Activated CD4-positive, alpha-beta T cell treated with anti-CD3 and anti-CD28 coated beads, Interleukin-2, amount 10 ng/mL, durations not matched to agents 24 days and 14 days (primary cell): ENCODE results near the gene NUDT5. TPM values are rescaled to one million over a fixed set of nuclear protein-coding genes. Genes with fewer than 3 reads are reported as not detected.

ENCODE experiments used
- DNase-seq: peaks from one replicate; pipeline ENCODE4 v3.0.0; 2022
- H3K27ac Mint-ChIP-seq: one replicate; pipeline ENCODE4 v1.8.0; 2022; ENCODE audit warnings: mild to moderate bottlenecking, mixed read lengths
- H3K27me3 Mint-ChIP-seq: one replicate; pipeline ENCODE4 v1.8.0; 2022; ENCODE audit warnings: mixed read lengths
- H3K36me3 Mint-ChIP-seq: one replicate; pipeline ENCODE4 v1.8.0; 2022; ENCODE audit warnings: low read depth, mild to moderate bottlenecking, mixed read lengths
- H3K4me1 Mint-ChIP-seq: one replicate; pipeline ENCODE4 v1.8.0; 2021; ENCODE audit warnings: mixed read lengths
- H3K4me3 Mint-ChIP-seq: one replicate; pipeline ENCODE4 v1.8.0; 2022; ENCODE audit warnings: mild to moderate bottlenecking, moderate library complexity, mixed read lengths
- H3K9me3 Mint-ChIP-seq: one replicate; pipeline ENCODE4 v1.8.0; 2021; ENCODE audit warnings: mixed read lengths
- intact Hi-C: fragments of 100-400 bp; cut with micrococcal nuclease; formaldehyde crosslinking; loops from one replicate; pipeline ENCODE4 v1.15.1; 2023
- total RNA-seq: library from RNA; stranded (reverse); gene quantifications from 2 replicates; pipeline ENCODE4 v1.2.3, GENCODE V29; 2022

The NUDT5 gene
- total RNA-seq, 1 donor from 2014 or later: 128 TPM

DNA sequence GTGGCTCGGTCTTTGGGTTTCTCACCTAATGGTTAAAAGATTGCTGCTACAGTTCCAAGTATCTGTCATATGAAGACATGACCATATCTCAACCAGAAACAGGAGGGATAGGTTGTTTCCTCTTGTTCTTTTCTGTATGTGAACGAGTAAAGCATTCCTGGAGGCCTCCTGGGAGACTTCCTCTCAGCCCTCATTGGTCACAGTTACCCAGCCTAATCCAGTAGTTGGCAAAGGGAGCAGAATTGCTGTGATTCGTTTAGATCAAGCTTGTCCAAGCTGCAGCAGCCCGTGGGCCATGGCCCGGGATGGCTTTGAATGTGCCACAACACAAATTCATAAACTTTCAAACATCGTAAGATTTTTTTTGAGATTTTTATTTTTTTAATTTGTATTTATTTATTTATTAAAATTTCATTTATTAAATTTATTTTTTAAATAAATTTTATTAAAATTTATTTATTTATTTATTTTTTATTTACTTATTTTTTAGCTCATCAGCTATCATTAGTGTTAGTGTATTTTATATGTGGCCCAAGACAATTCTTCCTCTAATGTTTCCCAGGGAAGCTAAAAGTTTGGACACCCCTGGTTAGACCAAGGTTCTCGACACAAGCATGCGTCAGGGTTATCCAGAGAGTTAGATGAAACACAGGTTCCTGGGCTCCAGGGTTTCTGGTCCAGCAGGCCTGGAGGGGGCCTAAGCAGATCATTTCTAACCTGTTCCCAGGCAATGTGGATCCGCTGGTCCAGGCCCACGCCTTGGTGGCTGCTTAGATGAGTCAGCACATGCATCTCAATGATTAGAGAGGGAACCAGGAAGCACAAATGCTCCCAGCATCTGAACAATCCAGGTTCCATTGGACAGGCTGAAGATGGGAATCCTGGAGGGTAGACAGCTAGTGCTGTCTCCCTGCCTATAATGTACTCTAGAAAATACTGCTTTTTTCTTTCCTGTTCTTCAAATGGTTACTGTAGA lies 25.9 kb upstream of the NUDT5 start:
- intact Hi-C loops: no loop called here
- no peak for DNase-seq
- Mint-ChIP-seq H3K4me1 (peaks cover 5% of the 10 kb centered on the region), H3K27ac (peak overlapping the region; percentile 2), H3K36me3 (peaks cover 61% of the 10 kb centered on the region), H3K4me3 (no peak overlapping the region), H3K9me3 (no peaks in the 10 kb centered on the region), H3K27me3 (no peaks in the 10 kb centered on the region)

- no peaks in the 10 kb centered on the region for H3K27me3 Mint-ChIP-seq
- no peak overlapping the region for H3K4me3 Mint-ChIP-seq
- no peak for DNase-seq
- no peak overlapping the region for H3K27ac Mint-ChIP-seq
- no peaks in the 10 kb centered on the region for H3K9me3 Mint-ChIP-seq
- intact Hi-C loops: no loop called here
- H3K4me1 Mint-ChIP-seq: peaks cover 17% of the 10 kb centered on the region
- H3K36me3 Mint-ChIP-seq: peaks cover 58% of the 10 kb centered on the region
Measured at GRCh38 chr10:12218991-12219390, 23.3 kb upstream of the NUDT5 start.

- Mint-ChIP-seq H3K27ac (peak overlapping the region; percentile 80), H3K36me3 (peaks cover 54% of the 10 kb centered on the region), H3K4me3 (peak overlapping the region; percentile 68), H3K4me1 (peaks cover 14% of the 10 kb centered on the region), H3K9me3 (no peaks in the 10 kb centered on the region), H3K27me3 (no peaks in the 10 kb centered on the region)
- DNase-seq: peak; percentile 82
- intact Hi-C loops: loop anchor here (1.0 kb wide), 1 partner anchor 497 kb away; no protein-coding TSS in a partner anchor
Measured at GRCh38 chr10:12214763-12215218, 19.1 kb upstream of the NUDT5 start.

DNA sequence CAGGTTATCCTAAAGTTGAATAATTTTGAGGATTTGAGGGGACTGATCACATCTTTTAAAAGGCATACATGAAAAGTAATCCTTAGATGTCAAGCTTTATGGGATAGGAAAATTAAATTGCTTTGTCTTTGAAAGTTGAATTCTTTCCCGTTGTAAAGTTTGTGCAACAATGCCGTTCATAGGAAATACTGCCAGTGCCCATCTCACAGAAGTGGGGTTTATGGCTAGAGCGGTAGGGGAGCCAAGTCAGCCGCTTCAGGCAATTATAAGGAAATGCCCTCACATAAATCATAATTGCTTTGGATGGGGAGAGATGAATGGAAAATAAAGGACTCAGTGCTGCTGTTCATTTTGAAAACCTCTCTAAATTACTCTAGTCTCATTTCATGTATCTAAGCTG lies 18.4 kb upstream of the NUDT5 start:
- H3K27ac Mint-ChIP-seq: peak overlapping the region; percentile 80

GRCh38 chr10:12213621-12214020 lies 17.9 kb upstream of the NUDT5 start:
- Mint-ChIP-seq H3K27me3 (no peaks in the 10 kb centered on the region), H3K27ac (no peak overlapping the region), H3K36me3 (peaks cover 53% of the 10 kb centered on the region), H3K9me3 (no peaks in the 10 kb centered on the region), H3K4me3 (no peak overlapping the region), H3K4me1 (peaks cover 19% of the 10 kb centered on the region)
- intact Hi-C loops: loop anchor here (1.0 kb wide), 1 partner anchor 498 kb away; no protein-coding TSS in a partner anchor
- DNase-seq: no peak

More for the DNA sequence above, 18.4 kb upstream of the NUDT5 start:
- DNase-seq: no peak
- peaks cover 15% of the 10 kb centered on the region for H3K4me1 Mint-ChIP-seq
- no peaks in the 10 kb centered on the region for H3K27me3 Mint-ChIP-seq
- H3K4me3 Mint-ChIP-seq: no peak overlapping the region
- intact Hi-C loops: loop anchor here (1.0 kb wide), 1 partner anchor 497 kb away; no protein-coding TSS in a partner anchor
- H3K36me3 Mint-ChIP-seq: peaks cover 54% of the 10 kb centered on the region
- no peaks in the 10 kb centered on the region for H3K9me3 Mint-ChIP-seq

GRCh38 chr10:12212454-12212853 lies 16.8 kb upstream of the NUDT5 start:
- Mint-ChIP-seq H3K9me3 (no peaks in the 10 kb centered on the region), H3K36me3 (peaks cover 60% of the 10 kb centered on the region), H3K4me1 (peaks cover 27% of the 10 kb centered on the region), H3K27me3 (no peaks in the 10 kb centered on the region), H3K27ac (no peak overlapping the region), H3K4me3 (no peak overlapping the region)
- DNase-seq: no peak
- intact Hi-C loops: no loop called here

DNA sequence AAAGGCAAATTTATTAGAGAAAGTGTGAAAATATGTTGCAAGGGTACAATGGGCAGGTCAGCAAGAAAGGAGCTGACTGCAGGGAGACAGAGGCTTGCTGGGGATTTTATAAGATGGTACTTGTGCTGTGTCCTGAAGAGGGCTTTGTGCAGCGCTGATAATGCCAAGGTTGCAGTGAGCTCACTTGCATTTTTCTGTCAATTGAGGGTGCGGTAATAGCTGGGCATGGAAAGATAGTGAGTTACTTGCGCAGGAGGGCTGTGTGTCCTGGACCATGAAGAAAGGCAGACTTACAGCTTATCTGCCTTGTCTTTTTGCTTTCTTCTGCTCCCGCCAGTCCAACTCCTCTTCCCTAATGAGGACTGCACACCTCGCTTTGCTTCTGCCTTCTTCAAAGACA lies 12.8 kb upstream of the NUDT5 start:
- intact Hi-C loops: no loop called here

DNA sequence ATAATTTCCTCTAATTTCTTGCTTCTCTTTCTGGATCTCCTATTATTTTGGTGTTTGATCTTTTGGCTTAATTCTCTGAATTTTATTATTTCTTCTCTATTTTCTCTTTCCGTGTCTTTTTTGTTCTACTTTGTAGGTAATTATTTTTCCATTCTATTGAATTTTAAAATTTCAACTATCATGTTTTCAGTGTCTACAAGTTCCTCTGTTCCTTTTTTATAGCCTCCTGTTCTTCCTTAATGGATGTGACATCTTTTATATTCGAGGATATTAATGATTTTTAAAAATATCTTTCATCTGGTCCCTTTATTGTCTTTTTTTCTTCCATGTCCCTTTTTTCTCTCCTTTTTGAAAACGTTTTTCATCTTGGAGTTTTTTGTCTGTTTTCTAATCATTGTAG lies 11.4 kb upstream of the NUDT5 start:
- no peaks in the 10 kb centered on the region for H3K9me3 Mint-ChIP-seq
- intact Hi-C loops: no loop called here
- no peak overlapping the region for H3K27ac Mint-ChIP-seq
- H3K27me3 Mint-ChIP-seq: no peaks in the 10 kb centered on the region
- no peak overlapping the region for H3K4me3 Mint-ChIP-seq
- H3K36me3 Mint-ChIP-seq: peaks cover 67% of the 10 kb centered on the region
- no peak for DNase-seq
- peaks cover 30% of the 10 kb centered on the region for H3K4me1 Mint-ChIP-seq

More for the DNA sequence above, 12.8 kb upstream of the NUDT5 start:
- H3K4me3 Mint-ChIP-seq: no peak overlapping the region
- H3K27ac Mint-ChIP-seq: peak overlapping the region; percentile 60
- H3K9me3 Mint-ChIP-seq: no peaks in the 10 kb centered on the region
- H3K36me3 Mint-ChIP-seq: peaks cover 59% of the 10 kb centered on the region
- DNase-seq: no peak
- H3K4me1 Mint-ChIP-seq: peaks cover 23% of the 10 kb centered on the region
- H3K27me3 Mint-ChIP-seq: no peaks in the 10 kb centered on the region

DNA sequence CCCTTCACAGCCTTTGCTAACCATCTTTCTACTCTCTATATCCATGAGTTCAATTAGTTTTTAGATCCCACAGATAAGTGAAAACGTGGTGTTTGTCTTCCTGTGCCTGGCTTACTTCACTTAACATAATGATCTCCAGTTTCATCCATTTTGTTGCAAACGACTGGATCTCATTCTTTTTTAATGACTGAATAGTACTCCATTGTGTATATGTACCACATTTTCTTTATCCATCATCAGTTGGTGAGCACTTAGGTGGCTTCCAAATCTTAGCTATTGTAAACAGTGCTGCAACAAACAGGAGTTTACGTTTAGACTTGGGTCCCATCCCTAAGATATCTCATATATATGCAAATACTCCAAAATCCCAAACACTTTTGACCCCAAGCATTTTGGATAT lies 9.4 kb upstream of the NUDT5 start:
- Mint-ChIP-seq H3K9me3 (no peaks in the 10 kb centered on the region), H3K4me1 (peaks cover 40% of the 10 kb centered on the region), H3K27ac (peak overlapping the region; percentile 40), H3K4me3 (no peak overlapping the region), H3K36me3 (peaks cover 68% of the 10 kb centered on the region), H3K27me3 (no peaks in the 10 kb centered on the region)
- intact Hi-C loops: no loop called here
- DNase-seq: no peak

- Mint-ChIP-seq H3K36me3 (peaks cover 57% of the 10 kb centered on the region), H3K4me3 (no peak overlapping the region), H3K4me1 (peaks cover 36% of the 10 kb centered on the region), H3K9me3 (no peaks in the 10 kb centered on the region), H3K27me3 (no peaks in the 10 kb centered on the region), H3K27ac (peak overlapping the region; percentile 20)
- intact Hi-C loops: no loop called here
- no peak for DNase-seq
Measured at GRCh38 chr10:12202226-12202625, 6.5 kb upstream of the NUDT5 start.

DNA sequence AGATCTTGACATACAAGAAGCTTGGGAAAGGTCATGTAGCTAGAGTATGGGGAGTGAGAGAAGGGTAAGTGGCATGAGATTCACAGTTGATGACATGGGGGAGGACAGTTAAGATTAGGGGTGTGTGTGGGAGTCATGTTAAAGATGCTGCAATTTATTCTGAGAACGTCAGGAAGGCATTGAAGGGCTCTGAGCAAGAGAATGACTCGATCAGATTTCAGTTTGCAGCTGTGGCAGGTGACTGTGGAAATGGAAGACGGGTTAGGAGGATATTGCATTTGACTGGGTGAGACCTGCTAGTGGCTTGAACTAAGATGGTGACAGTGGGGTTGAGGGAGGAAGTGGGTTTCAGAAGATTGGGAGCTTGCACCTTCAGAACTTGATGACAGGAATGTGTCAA lies 5.9 kb upstream of the NUDT5 start:
- H3K9me3 Mint-ChIP-seq: no peaks in the 10 kb centered on the region
- intact Hi-C loops: no loop called here
- DNase-seq: peak; percentile 64
- H3K27ac Mint-ChIP-seq: peak overlapping the region; percentile 81
- peak overlapping the region; percentile 31 for H3K4me3 Mint-ChIP-seq
- peaks cover 35% of the 10 kb centered on the region for H3K4me1 Mint-ChIP-seq
- no peaks in the 10 kb centered on the region for H3K27me3 Mint-ChIP-seq
- peaks cover 54% of the 10 kb centered on the region for H3K36me3 Mint-ChIP-seq

- peaks cover 36% of the 10 kb centered on the region for H3K4me1 Mint-ChIP-seq
- H3K9me3 Mint-ChIP-seq: no peaks in the 10 kb centered on the region
- DNase-seq: no peak
- peaks cover 59% of the 10 kb centered on the region for H3K36me3 Mint-ChIP-seq
- H3K27ac Mint-ChIP-seq: no peak overlapping the region
- H3K4me3 Mint-ChIP-seq: peak overlapping the region; percentile 31
- H3K27me3 Mint-ChIP-seq: no peaks in the 10 kb centered on the region
- intact Hi-C loops: no loop called here
Measured at GRCh38 chr10:12200850-12201249, 5.2 kb upstream of the NUDT5 start.

- Mint-ChIP-seq H3K4me3 (peak overlapping the region; percentile 66), H3K36me3 (peaks cover 50% of the 10 kb centered on the region), H3K27ac (peak overlapping the region; percentile 61), H3K27me3 (no peaks in the 10 kb centered on the region), H3K4me1 (peaks cover 38% of the 10 kb centered on the region), H3K9me3 (no peaks in the 10 kb centered on the region)
- DNase-seq: no peak
- intact Hi-C loops: no loop called here
Measured at GRCh38 chr10:12198156-12198555, 2.5 kb upstream of the NUDT5 start.

- peaks cover 41% of the 10 kb centered on the region for H3K4me1 Mint-ChIP-seq
- H3K4me3 Mint-ChIP-seq: peak overlapping the region; percentile 98
- peak overlapping the region; percentile 99 for H3K27ac Mint-ChIP-seq
- H3K36me3 Mint-ChIP-seq: peaks cover 49% of the 10 kb centered on the region
- no peaks in the 10 kb centered on the region for H3K9me3 Mint-ChIP-seq
- intact Hi-C loops: no loop called here
- DNase-seq: no peak
- H3K27me3 Mint-ChIP-seq: no peaks in the 10 kb centered on the region
Measured at GRCh38 chr10:12196531-12197211, 980 bp upstream of the NUDT5 start.
